ENCODE data around the gene TRIM13. TPM values are rescaled to one million over a fixed set of nuclear protein-coding genes. Genes with fewer than 3 reads are reported as not detected.

The TRIM13 gene
- polyA plus RNA-seq, 3 donors, result 5.8 to 14.1 (median 6.1) TPM

DNA sequence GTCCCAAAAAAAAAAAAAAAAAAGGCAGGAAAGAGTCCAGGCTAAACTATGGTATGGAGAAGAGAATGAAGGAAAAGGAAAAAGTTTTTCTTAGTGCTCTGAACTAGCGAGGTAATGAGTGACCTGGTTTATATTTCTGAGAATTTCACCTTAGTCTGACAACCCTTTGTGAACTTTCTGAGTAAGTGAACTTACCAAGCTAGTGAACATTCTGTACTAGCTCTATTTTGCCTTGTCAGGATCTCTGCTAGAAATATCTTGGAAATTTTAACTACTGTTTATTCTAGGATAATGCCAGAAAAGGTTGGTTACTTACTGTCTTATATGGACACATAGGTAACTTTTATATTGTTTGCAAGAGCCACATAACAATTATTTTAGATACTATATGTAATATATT, 4.4 kb downstream of the TRIM13 start:
- Mint-ChIP-seq H3K36me3 (peaks cover 17 to 60% of the 10 kb centered on the region in 2 donors), H3K4me1 (peaks cover 31% of the 10 kb centered on the region), H3K27ac (peak overlapping the region in 4 of 7 donors; percentile 30 to 66 (median 46)), H3K27me3 (ENCODE audit: low read depth in 3 of 3) (no peaks in the 10 kb centered on the region), H3K4me3 (no peak overlapping the region), H3K9me3 (no peaks in the 10 kb centered on the region)
- Histone ChIP-seq H4K20me1 (ENCODE audit: insufficient read depth, low read length) (peaks cover 73% of the 10 kb centered on the region), H3K4me3 (replicated peaks in 1 of 3; ENCODE audit: low read depth in 2 of 3, low read length in 3 of 3) (no peak overlapping the region), H3K4me1 (ENCODE audit: control insufficient read depth in 1 of 2, insufficient read depth in 2 of 2, low read length in 2 of 2) (peaks cover 24 to 33% of the 10 kb centered on the region in 2 donors), H3K9me3 (replicated peaks in 1 of 2; ENCODE audit: control insufficient read depth in 1 of 2, insufficient read depth in 1 of 2, low read length in 2 of 2) (no peaks in the 10 kb centered on the region), H3K27me3 (ENCODE audit: control insufficient read depth in 2 of 2, insufficient read depth in 2 of 2, low read length in 2 of 2) (no peaks in the 10 kb centered on the region), H3K27ac (ENCODE audit: low read depth in 1 of 2, low read length in 2 of 2) (no peak overlapping the region), H3K79me2 (ENCODE audit: insufficient read depth, low read length) (peaks cover 88% of the 10 kb centered on the region), H3K36me3 (replicated peaks in 1 of 2; ENCODE audit: control insufficient read depth in 1 of 2, insufficient read depth in 2 of 2, low read length in 2 of 2) (peaks cover 19 to 69% of the 10 kb centered on the region in 2 donors), H3K9ac (ENCODE audit: insufficient read depth, low read length, poor library complexity, severe bottlenecking) (no peak overlapping the region), H3K4me2 (replicated peaks; ENCODE audit: extremely low read depth, low read length, poor library complexity, severe bottlenecking) (no peak overlapping the region), H2AFZ (ENCODE audit: insufficient read depth, low read depth, low read length, poor library complexity, severe bottlenecking) (no peak overlapping the region)
- no peak for DNase-seq
- TF ChIP-seq, protein P1, sequence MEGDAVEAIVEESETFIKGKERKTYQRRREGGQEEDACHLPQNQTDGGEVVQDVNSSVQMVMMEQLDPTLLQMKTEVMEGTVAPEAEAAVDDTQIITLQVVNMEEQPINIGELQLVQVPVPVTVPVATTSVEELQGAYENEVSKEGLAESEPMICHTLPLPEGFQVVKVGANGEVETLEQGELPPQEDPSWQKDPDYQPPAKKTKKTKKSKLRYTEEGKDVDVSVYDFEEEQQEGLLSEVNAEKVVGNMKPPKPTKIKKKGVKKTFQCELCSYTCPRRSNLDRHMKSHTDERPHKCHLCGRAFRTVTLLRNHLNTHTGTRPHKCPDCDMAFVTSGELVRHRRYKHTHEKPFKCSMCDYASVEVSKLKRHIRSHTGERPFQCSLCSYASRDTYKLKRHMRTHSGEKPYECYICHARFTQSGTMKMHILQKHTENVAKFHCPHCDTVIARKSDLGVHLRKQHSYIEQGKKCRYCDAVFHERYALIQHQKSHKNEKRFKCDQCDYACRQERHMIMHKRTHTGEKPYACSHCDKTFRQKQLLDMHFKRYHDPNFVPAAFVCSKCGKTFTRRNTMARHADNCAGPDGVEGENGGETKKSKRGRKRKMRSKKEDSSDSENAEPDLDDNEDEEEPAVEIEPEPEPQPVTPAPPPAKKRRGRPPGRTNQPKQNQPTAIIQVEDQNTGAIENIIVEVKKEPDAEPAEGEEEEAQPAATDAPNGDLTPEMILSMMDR (IDR thresholded peaks at IDR 0.05), result no peak
- WGBS (ENCODE audit: insufficient coverage), result 100% methylated on average over 1 of the region's 1 CpG
- intact Hi-C loops (cut with micrococcal nuclease), result loop anchor here in 1 of 2 donors (10.0 kb wide), 1 partner anchor 64 kb away; no protein-coding TSS in a partner anchor

DNA sequence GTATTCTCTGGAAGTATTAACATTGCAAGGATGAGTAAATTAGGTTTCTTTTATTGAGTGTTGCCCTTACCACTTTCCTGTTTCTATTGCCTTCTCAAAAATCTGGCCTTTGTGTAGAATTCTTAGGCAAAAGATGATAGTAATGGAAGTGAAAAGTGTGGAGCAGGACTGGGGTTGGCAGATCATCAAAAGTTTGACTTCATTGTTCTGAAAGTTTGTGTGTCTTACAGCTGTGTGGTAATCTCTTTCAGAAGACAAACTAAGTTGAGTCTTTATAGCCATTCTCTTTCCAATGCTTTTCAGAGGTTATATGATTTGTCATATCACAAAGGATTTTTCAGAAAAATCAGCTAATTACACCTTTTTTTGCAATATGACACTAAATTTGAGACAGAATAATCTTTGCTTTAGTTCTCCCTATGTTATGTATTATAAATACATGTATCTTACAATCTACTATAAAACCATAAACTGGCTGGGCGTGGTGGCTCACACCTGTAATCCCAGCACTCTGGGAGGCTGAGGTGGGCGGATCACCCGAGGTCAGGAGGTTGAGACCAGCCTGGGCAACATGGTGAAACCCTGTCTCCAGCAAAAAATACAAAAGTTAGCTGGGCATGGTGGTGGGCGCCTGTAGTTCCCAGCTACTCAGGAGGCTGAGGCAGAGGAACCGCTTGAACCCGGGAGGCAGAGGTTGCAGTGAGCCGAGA, 9.7 kb downstream of the TRIM13 start:
- H4K20me1 ChIP-seq (ENCODE audit: insufficient read depth, low read length), result peaks cover 85% of the 10 kb centered on the region
- peaks cover 0 to 1% (median 0%) of the 10 kb centered on the region in 7 donors for H3K9me3 Mint-ChIP-seq
- H3K79me2 ChIP-seq (ENCODE audit: insufficient read depth, low read length), result peaks cover 98% of the 10 kb centered on the region
- H3K9ac ChIP-seq (ENCODE audit: insufficient read depth, low read length, poor library complexity, severe bottlenecking), result no peak overlapping the region
- H3K27ac ChIP-seq (ENCODE audit: low read depth in 1 of 2, low read length in 2 of 2), result peak overlapping the region in 1 of 2 donors; percentile 43
- no peak overlapping the region for H3K4me3 ChIP-seq (replicated peaks in 1 of 3; ENCODE audit: low read depth in 2 of 3, low read length in 3 of 3)
- no peak for DNase-seq
- H3K36me3 ChIP-seq (replicated peaks in 1 of 2; ENCODE audit: control insufficient read depth in 1 of 2, insufficient read depth in 2 of 2, low read length in 2 of 2), result peaks cover 18 to 81% of the 10 kb centered on the region in 2 donors
- no peak overlapping the region for H3K4me3 Mint-ChIP-seq
- H3K4me1 ChIP-seq (ENCODE audit: control insufficient read depth in 1 of 2, insufficient read depth in 2 of 2, low read length in 2 of 2), result no peaks in the 10 kb centered on the region
- TF ChIP-seq, protein P1 (IDR thresholded peaks at IDR 0.05), result no peak
- WGBS (ENCODE audit: insufficient coverage), result 100% methylated on average over 6 of the region's 7 CpGs
- no peak overlapping the region for H3K4me2 ChIP-seq (replicated peaks; ENCODE audit: extremely low read depth, low read length, poor library complexity, severe bottlenecking)
- intact Hi-C loops (cut with micrococcal nuclease), result loop anchor here in 1 of 2 donors (10.0 kb wide), 1 partner anchor 58 kb away; no protein-coding TSS in a partner anchor
- H3K4me1 Mint-ChIP-seq, result peaks cover 5% of the 10 kb centered on the region
- H2AFZ ChIP-seq (ENCODE audit: insufficient read depth, low read depth, low read length, poor library complexity, severe bottlenecking), result no peak overlapping the region
- peak overlapping the region in 3 of 7 donors; percentile 59 to 87 (median 62) for H3K27ac Mint-ChIP-seq
- H3K9me3 ChIP-seq (replicated peaks in 1 of 2; ENCODE audit: control insufficient read depth in 1 of 2, insufficient read depth in 1 of 2, low read length in 2 of 2), result no peaks in the 10 kb centered on the region
- H3K36me3 Mint-ChIP-seq, result peaks cover 31 to 73% of the 10 kb centered on the region in 2 donors
- H3K27me3 ChIP-seq (ENCODE audit: control insufficient read depth in 2 of 2, insufficient read depth in 2 of 2, low read length in 2 of 2), result no peaks in the 10 kb centered on the region
- no peaks in the 10 kb centered on the region for H3K27me3 Mint-ChIP-seq (ENCODE audit: low read depth in 3 of 3)

Measured in CD14-positive monocyte (primary cell).